ENCODE measurements around the gene C1QTNF3.

The C1QTNF3 gene

GRCh38 chr5:34016750-34017149, 26.3 kb downstream of the C1QTNF3 start:
- ChIA-PET CTCF (interaction anchor here (0.8 kb wide), 1 partner anchor 161 kb away, joined by 3 read pairs; no protein-coding TSS in a partner anchor), POLR2A (no interaction called here)
- no peak overlapping the region for H3K27ac ChIP-seq (ENCODE audit: extremely low read depth, low read depth, low read length)
- no peak for TF ChIP-seq ZFP37 (tag by site-specific recombination; IDR thresholded peaks at IDR 0.05)
- TF ChIP-seq KLF10 (tag by site-specific recombination; IDR thresholded peaks at IDR 0.05) = no peak
- TF ChIP-seq ZNF549 (tag by site-specific recombination; IDR thresholded peaks at IDR 0.05) = no peak
- no peak for TF ChIP-seq ZXDB (tag by site-specific recombination; IDR thresholded peaks at IDR 0.05)
- TF ChIP-seq ZNF426 (tag by site-specific recombination; IDR thresholded peaks at IDR 0.05) = no peak
- no peak for TF ChIP-seq PRDM1 (tag by site-specific recombination; IDR thresholded peaks at IDR 0.05)
- no peak for TF ChIP-seq MYNN (tag by site-specific recombination; IDR thresholded peaks at IDR 0.05; ENCODE audit: borderline replicate concordance)
- no peak for TF ChIP-seq ZNF112 (tag by site-specific recombination; IDR thresholded peaks at IDR 0.05)
- TF ChIP-seq ZNF132 (tag by site-specific recombination; IDR thresholded peaks at IDR 0.05; ENCODE audit: borderline replicate concordance) = no peak
- TF ChIP-seq ZFP41 (tag by site-specific recombination; IDR thresholded peaks at IDR 0.05; ENCODE audit: borderline replicate concordance) = no peak
- TF ChIP-seq BCL6B (tag by site-specific recombination; IDR thresholded peaks at IDR 0.05) = no peak
- no peak for TF ChIP-seq ZNF184 (tag by site-specific recombination; IDR thresholded peaks at IDR 0.05)
- no peak for TF ChIP-seq GLIS1 (tag by site-specific recombination; IDR thresholded peaks at IDR 0.05)
- TF ChIP-seq ZNF639 (tag by site-specific recombination; IDR thresholded peaks at IDR 0.05) = no peak
- TF ChIP-seq ZNF560 (tag by site-specific recombination; IDR thresholded peaks at IDR 0.05; ENCODE audit: borderline replicate concordance) = no peak
- TF ChIP-seq ZNF596 (tag by site-specific recombination; IDR thresholded peaks at IDR 0.05) = no peak
- TF ChIP-seq PBX3 (CRISPR knock-in tag; IDR thresholded peaks at IDR 0.05) = no peak
- TF ChIP-seq GLI4 (tag by site-specific recombination; IDR thresholded peaks at IDR 0.05) = no peak
- no peaks in the 10 kb centered on the region; the same call in 1 of the 2 replicates for H3K4me1 ChIP-seq (ENCODE audit: control insufficient read depth, insufficient read depth, low read length)
- no peaks in the 10 kb centered on the region; the same call in 1 of the 2 replicates for H3K9me3 ChIP-seq (ENCODE audit: control insufficient read depth, insufficient read depth, low read depth, low read length)
- no peak overlapping the region for H3K4me3 ChIP-seq (ENCODE audit: low read depth, low read length)
- no peaks in the 10 kb centered on the region for H3K36me3 ChIP-seq (ENCODE audit: control insufficient read depth in 2 of 2, insufficient read depth in 1 of 2, low read length in 2 of 2)

- no peaks in the 10 kb centered on the region for H3K36me3 ChIP-seq (ENCODE audit: control insufficient read depth in 2 of 2, insufficient read depth in 1 of 2, low read length in 2 of 2)
- no peak overlapping the region for H3K27ac ChIP-seq (ENCODE audit: extremely low read depth, low read depth, low read length)
- POLR2A ChIA-PET = no interaction called here
- CTCF ChIA-PET = interaction anchor here (0.8 to 1.4 kb wide), 2 partner anchors 18 to 161 kb away, joined by 3 to 5 read pairs; no protein-coding TSS in a partner anchor
- no peak overlapping the region for H3K4me3 ChIP-seq (ENCODE audit: low read depth, low read length)
- no peaks in the 10 kb centered on the region; the same call in 1 of the 2 replicates for H3K9me3 ChIP-seq (ENCODE audit: control insufficient read depth, insufficient read depth, low read depth, low read length)
- no peaks in the 10 kb centered on the region; the same call in 1 of the 2 replicates for H3K4me1 ChIP-seq (ENCODE audit: control insufficient read depth, insufficient read depth, low read length)
- TF ChIP-seq ZNF10 (tag by site-specific recombination; IDR thresholded peaks at IDR 0.05) (no peak), ZNF585B (tag by site-specific recombination; IDR thresholded peaks at IDR 0.05) (no peak), HOXA7 (CRISPR knock-in tag; IDR thresholded peaks at IDR 0.05; ENCODE audit: borderline replicate concordance) (no peak), ZFP37 (tag by site-specific recombination; IDR thresholded peaks at IDR 0.05) (no peak)
Measured at GRCh38 chr5:34016222-34016621, 26.8 kb downstream of the C1QTNF3 start.
